Activated T-cell treated with anti-CD3 and anti-CD28 coated beads for 1 hour (primary cell): ENCODE results near the gene DEAF1.
"Not testable (repeated sequence)": the region's sequence is repeated elsewhere in the genome, so short reads cannot be mapped to it uniquely, and the experiment has no call there.

Experiments used
- DNase-seq: peaks from one replicate; pipeline ENCODE4 v3.0.0-alpha.2; 2020; ENCODE audit warnings: low read depth

Gene DEAF1

DNA sequence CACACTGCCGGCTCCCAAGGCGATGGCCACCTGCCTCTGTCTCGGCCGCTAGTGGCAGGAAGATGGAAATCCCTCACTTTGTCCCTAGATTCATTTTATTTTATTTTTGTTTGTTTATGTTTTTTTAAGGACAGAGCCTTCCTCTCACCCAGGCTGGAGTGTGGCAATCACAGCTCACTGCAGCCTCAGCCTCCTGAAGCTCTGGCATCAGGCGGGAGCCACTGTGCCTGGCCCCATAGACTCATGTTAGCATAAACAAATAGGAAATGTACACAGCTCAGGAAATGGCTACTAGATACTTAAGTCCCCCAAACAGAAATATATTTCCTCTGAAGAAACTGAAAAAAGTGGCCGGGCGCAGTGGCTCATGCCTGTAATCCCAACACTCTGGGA is 4.1 kb upstream of the DEAF1 start:
- DNase-seq, result no peak

DNA sequence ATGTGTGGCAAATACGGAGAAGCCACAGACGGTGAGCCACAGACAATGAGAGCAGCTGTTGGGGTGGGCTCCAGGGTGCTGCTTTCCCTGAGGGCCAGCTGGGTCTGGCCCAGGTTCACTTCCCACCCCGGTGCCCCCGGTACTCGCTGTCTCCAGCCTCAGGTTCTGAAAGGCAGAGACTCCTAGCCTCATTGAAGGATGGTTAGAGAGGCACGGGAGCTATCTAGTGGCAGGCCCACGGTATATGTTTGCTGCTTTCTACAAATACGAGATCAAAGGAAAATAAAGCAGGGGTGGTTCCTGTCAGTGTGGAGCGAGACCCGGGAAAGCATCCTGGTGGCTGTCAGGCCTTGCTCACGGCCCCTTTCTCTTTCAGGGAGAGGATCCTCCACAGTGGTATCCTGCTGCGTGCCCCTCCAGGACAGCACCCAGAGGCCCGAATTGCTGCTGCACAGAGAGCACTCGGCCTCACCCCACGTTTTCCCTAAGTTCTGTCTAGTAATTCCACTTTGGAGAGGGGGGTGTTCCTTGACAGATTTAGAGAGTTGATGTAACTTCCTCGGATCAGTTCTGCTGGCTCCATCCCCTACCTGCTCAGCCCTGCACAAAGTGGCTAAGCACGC is 3.6 kb upstream of the DEAF1 start:
- no peak for DNase-seq

DNA sequence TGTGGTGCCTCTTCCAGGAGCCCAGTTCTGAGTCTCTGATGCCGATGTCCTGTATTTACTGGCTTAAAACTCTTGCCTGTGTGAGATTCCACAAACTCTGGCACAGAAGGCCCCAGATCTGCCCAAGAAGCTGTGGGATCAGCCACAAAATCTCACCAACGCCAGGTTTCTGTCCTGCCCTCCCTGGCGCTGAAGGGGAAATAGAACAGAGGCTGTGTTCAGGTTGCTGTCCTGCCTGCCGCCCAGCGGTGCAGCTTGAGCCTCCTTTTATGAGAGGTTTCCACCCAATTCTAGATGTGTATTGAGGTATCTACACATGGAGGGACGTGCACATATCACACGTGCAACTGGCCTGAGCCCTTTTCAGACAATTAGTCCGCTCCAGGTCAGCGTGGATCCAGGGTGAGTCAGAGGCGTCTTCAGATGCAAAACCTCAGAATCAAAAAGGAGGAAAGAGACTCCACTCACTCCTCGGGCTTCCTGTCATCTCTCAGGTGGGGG is 2.8 kb upstream of the DEAF1 start:
- no peak for DNase-seq

DNA sequence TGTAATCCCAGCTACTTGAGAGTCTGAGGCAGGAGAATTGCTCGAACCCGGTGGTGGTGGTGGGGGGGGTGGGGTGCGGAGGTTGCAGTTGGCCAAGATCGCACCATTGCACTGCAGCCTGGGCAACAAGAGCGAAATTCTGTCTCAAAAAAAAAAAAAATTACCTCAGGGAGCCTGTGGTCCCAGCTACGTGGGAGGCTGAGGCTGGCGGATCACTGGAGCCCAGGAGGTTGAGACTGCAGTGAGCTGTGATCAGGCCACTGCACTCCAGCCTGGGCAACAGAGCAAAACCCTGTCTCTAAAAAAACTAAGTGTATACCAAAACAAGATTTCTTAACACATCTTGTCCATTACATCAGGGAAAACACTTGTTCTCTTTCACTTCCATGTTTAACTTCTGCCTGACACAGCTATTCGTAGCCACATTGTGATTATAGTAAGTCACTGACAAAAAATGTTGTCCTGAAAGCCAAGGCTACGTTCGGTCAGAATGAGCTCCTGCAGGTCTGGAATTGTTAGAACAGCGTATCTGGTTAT is 2.0 kb upstream of the DEAF1 start:
- DNase-seq, result no peak

DNA sequence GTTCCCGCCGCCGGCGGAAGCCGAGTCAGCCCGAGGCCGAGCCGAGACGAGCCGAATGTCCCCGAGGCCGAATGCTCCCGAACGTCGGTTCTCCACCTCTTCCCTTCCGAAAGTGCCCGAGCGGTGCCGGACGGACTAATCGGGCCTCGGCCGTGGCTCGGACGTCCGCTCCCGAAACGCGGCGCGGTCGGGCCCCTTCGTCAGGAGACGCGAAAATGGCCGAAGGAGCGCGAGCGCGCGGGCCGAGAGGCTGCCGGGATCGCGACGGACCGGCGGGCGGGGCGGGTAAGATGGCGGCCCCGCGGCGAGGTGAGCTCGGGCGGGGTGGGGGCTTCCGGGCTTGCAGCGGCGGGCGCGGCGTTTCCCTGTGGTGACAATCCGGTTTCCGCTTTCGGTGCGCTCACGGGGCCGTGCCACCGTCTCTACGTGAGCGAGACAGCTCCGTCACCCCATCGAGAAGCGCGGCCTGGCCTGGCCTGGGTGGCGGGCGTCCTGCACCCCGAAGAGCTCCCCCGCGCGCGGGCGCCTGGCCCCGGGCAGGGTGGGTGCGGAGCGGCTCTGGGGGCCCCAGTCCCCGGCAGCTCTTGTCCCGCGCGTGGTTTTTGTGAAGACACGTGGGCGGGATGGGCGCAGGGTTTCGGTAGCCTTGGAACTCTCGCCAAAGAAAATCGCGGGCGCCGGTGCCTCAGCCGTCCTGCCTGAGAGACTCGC is 671 bp upstream of the DEAF1 start, which contains the start of gene TMEM80:
Gene TMEM80, plus strand, starts transcription at position 279 of the 711 bp plus-strand sequence. Its CDS starts 12 bp downstream, at position 291.
- peak; percentile 94 for DNase-seq

DNA sequence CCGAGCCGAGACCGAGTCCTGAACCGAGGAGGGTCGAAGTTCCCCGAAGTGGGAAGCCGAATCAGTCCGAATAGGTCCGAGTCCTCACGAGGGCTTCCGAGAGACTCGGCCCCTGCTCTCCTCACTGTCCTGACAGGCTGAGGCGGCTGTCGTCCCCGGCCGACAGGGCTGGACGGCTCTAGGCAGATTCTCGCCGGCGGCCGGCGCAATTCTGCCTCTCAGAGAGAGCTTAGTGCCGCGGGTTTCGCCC is 191 bp upstream of the DEAF1 start:
- no peak for DNase-seq

DNA sequence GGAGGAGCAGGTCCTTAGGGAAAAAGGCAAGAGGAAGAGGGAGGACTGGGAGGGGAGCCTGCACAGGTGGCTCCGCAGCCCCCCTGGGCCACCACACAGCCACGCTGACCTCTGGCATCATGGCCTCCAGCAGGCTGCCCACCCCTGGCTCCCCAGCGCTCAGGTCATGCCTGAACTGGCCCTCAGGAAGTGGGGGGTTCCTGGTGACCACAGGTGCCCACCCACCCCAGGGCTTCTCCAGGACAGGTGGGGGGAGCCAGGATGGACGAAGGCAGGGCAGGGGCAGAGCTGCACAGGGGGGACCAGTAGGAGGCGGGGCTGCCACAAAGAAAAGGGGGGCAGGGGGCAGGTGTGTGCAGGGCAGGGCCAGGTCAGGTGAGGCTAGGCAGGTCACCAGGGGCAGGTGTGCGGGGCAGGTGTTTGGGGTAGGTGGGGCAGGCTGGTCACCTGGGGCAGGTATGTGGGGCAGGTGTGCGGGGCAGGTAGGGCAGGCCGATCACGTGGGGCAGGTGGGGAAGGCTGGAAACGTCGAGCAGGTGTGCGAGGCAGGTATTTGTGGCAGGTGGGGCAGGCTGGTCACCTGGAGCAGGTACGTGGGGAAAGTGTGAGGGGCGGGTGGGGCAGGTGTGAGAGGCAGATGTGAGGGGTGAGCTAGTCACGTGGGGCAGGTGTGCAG is 997 bp downstream of the DEAF1 start:
- DNase-seq, result no peak

DNA sequence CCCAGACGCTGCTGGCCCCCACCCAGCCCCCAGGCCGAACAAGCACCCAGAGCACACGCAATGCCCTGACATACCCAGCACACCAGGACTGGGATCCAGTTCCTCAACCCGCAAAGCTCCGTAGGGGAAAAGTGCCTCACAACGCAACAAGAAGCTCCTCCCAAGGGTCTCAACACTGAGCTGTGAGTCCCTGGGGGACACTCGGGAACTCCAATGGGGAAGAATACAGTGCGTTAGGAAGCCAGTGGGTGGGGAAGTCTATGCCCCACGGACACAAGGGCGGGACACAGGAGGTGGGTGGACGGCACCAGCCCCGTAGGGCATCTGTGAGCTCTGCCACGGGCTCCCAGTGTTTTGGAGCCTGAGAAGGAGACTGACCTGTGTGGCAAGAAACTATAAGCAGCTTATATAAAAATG is 1.6 kb downstream of the DEAF1 start:
- no peak for DNase-seq

DNA sequence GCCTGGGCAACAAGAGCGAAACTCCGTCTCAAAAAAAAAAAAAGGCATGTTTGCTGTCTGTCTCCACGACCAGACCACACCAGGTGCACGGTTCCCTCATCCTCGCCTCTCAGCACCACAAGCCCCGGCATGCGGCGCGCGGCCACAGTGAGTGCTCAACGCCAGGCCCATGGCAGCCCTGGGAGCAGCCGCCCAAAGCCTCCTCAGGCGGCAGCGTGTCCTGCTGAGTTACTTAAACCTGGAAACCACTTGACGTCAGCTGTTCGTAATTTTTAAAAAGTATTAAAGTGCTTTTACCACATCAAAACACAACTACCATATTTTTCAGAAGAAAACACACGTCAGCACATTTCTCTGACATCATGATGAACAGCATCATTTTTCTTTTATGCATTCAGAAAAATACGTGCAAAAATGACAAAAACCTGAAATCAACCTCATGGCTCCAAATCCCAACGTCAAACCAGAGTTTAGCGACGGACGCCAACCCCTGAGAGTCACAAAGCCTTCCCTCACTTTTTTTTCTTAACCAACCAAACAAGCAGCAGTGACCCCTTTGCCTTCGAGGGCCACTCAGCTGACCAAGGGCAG is 2.1 kb downstream of the DEAF1 start:
- DNase-seq, result no peak

DNA sequence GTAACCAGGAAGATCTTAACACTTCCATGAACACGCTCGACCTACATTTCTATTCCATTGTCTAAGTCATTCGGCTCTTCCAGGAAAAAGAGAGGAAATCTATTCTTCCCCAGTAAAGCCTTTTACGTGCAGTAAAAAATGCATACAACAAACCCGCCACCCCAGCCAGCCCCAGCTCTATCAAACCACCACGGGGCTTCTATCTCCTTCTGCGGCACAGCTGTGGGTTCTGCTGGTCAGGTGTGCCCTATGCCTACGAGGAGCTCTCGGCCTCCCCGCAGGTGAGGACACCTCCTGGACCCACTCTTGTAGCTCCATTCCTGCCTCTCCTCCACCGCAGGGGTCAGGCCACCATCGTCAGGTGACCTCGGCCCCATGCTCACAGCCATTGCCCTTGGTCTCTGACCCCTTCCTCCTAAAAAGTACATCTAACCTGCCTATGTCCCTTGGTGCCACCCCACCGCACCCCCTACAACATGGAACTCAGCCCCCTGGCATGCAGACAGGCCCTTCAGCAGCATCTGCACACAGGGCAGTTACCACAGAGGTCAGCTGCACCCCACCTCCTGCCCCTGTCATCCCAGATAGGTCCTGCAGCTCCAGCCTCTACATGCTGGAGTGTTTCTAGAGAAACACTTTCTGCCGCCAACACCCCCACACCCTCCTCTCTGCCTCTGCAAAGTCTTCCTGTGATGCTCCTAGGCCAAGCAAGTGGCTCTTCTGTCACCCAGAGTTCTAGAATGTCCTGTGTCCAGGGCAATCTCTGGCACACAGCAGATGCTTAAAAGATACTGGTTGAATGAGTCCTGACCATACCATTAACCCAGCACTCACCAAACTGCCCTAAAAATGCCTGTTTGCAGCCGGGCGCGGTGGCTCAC is 3.1 kb downstream of the DEAF1 start:
- no peak for DNase-seq

DNA sequence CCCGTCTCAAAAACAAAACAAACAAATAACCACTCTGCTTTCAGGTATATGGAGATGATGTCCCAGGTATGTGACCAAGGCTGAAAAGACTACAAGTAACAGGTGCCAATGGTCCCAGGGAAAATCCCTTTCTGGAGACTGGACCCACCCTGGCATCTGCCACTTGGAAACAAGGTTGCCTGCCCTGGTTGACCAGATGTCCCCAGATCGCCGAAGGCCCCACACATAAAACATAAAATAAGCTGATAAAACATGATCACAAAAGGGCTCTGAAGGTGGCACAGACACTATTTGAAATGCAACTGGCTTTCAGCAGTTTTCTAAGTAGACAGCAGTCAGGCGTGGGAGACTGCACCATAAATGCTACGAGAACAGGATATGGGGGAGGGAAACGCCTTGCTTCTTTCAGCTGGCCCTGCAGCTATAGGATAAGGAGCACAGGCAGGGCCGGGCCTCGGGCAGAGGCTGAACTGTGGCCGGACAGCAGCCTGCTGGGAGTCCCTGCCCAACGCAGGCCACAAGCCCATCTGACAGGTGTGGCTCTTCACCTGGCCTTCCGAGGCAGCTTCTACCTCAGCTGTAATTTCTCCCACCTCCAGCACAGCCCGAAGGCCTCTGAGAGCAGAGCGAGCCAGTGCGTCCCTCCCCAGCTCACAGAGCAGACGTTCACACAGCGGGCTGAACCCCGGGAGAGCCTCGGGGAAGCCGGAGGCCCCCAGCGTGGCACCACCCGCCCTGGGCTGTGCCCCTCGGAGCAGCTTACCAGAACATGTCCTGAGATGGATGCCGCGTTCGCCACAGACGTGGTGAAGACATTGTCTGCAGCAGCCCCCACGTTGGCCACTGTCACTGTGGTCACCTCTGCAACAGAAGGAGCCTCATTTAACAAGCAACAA is 4.0 kb downstream of the DEAF1 start:
- no peak for DNase-seq

DNA sequence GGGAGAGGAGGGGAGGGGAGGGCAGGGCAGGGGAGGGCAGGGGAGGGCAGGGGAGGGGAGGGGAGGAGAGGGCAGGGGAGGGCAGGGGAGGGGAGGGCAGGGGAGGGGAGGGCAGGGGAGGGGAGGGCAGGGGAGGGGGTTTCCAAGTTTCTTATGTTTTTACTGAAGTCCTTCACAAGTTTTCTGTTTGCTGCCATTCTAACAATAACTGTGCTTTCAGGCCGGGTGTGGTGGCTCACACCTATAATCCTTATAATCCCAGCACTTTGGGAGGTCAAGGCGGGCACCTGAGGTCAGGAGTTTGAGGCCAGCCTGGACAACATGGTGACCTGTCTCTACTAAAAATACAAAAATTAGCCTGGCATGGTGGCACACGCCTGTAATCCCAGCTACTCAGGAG is 4.8 kb downstream of the DEAF1 start:
- DNase-seq, result not testable (repeated sequence)

DNA sequence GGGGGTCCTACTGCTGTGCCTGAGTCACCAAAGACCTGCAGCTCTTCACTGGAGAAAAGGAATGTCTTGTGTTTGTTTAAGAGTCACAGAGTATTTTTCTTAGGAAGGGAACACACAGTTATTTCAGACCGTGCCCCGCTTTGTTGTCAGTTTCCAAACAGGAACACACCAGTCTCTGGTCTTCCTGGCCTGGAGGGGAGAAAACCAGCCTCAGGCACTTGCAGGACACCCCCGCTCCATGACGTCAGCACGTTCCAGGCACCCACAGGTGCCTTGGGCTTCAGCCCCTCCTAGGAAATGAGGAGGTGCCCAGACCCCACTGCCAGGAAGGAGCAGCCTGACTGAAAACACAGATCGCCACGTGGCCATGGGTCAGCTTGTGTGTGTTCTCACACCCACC is 5.4 kb downstream of the DEAF1 start:
- no peak for DNase-seq

DNA sequence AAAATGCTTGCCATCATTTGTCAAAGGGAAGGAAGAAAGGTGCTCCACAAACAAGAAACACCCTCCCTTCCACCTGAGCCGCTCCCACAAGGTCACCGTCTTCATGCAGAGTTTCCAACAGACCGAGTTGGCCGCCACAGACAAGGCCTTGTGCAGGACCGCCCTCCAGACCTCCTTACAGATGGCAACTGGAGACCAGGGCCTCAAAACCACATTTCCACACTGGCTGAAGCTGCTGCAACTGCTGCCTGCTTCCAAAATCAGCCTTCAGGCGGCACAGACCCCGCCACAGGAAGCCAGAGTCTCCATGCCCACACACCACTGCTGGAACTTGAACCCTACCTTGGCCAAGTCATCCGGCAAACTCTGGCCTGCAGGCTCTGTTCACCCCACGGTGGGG is 6.3 kb downstream of the DEAF1 start:
- DNase-seq, result no peak

DNA sequence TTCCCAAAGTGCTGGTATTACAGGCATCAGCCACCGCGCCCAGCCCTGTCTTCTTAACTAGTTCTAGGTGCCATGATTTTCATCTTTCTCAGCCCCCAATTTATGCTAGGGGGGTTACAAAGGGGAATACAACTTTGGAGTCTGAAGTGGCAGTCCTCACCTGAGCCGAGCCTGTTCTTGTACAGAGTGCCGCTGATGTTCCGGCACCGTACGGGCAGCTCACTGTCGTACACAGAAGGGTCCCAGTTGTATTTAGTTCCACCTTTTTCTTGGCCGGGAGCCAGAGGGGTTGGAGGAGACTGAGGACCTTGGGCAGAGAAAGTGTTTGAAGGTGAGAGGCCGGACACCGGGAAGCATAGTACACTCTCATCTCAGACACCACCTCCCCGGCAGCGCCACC is 7.3 kb downstream of the DEAF1 start:
- no peak for DNase-seq

DNA sequence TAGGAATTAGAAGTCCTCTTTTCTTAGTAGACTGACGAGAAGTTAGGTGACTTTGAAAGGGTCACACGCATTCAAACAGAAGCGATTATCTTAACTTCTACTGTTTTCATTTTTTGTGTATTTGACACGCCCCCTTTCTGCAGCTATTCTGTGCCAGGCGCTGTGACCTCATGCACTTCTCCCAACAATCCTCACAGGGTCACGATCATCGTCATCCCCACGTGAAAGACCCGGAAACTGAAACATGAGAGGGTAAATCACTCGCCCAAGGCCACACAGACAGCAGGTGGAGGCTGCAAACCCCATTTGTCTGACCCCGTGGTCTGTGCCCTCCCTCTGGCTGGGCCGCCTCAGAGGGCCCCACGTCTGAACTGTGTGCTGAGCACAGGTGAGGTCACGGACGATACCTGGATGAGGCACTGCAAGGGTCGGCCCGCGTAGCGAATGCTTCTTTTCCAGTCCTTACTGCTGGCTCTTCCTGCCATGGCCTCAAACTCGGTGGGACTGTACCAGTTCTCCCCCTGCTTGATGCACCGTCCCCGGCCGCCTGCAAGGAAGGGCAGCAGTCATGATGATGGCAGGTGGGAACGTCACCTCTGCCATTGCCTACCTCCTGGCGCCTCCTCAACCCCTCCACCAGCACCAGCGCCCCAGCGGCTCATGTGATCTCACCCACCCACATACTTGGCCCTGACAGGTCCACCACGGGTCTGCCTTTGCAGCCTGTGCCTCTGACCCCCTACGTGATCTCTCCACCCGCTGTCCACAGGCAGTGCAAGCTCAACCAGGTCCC is 8.4 kb downstream of the DEAF1 start:
- DNase-seq, result no peak

DNA sequence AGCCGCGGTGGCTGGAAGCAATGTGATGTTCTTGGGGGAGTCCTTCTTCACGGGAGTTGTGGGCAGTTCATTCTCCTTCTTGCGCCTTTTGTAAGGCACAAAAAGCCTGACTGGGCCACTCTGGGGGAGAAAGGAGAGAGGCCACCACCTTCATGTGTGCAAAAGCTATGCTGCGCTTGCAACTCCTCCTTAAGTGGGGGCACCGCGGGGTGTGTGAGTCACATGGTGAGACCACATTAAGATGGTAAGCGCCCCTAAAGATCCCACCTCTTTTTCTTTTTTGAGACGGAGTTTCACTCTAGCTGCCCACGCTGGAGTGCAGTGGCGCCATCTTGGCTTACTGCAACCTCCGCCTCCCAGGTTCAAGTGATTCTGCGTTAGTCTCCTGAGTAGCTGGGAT is 14.1 kb downstream of the DEAF1 start:
- no peak for DNase-seq

DNA sequence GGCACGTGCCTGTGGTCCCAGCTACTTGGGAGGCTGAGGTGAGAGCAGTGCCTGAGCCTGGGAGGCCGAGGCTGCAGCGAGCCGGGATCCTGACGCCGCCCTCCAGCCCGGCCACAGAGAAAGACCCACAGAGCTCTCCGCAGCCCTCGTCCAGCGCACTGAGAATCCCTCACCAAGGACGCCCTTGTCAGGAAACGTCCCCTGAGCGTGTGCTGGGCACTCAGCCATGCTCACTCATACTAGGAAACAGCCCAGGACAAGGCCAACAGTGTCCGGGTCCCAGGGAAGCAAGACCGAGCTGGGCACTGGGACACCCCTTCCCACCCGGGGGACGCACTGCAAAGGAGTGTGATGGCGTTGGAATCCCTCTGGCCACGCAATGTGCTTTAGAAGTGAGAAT is 14.5 kb downstream of the DEAF1 start:
- DNase-seq, result no peak

DNA sequence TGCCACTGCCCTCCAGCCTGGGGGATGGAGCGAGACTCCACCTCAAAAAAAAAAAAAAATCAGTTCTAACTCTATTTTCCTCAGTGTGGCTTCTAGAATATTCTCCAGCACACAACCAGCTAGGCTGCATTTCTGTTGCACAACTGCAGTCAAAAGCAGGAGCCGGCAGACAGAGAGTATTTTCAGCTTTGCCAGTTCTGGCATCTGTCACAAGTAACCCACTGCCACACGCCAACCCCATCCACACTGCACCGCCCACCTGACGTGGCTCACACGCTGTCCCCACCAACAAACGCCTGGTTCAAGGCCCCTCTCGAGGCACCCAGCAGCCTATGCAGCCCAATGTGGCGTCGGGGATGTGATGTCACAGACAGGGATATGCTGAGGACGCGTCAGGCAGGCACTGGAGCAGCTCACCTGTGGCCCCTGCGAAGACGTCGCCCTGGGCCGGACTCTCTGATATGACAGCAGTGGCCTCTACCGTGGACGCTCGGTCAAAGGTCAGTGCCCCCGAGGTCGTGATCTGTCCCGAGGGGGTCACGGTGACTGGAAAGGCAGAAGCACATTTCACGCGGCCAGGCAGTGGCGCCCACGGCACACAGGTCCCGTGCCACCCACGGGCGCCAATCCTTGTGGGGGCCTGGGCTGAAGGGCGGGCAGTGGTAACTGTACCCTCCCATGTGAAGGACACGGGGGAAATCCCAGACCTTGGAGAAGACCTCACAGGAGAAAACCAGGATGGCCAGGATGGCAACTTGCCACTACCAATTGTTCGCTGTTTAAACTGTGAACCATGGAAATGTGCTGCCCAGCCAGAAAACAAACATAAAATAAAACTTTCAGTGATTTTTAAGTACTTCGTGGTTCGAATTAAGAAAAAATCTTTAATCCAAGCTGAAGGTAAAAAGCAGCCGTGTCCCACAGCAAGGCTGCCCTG is 15.5 kb downstream of the DEAF1 start:
- no peak for DNase-seq
